Astrocyte of the spinal cord (primary cell): ENCODE results near the gene CNOT10.

Experiments used
- DNase-seq: peaks from one replicate; pipeline ENCODE4 v3.0.0; 2011; ENCODE audit warnings: low read depth, low spot score
- H3K4me3 ChIP-seq: 2 replicates; pipeline ENCODE4 v1.5.1; 2011; ENCODE audit warnings: low read depth, mild to moderate bottlenecking, low read length, moderate library complexity
- CTCF ChIP-seq: IDR thresholded peaks from 2 replicates; pipeline ENCODE4 v1.5.1; 2012; ENCODE audit warnings: low read depth, mild to moderate bottlenecking, low read length, inconsistent platforms
- in situ Hi-C: cut with HindIII; loops from 2 replicates; pipeline ENCODE4 v1.10.0; 2017; ENCODE audit warnings: low sequenced_read_pairs

The CNOT10 gene

GRCh38 chr3:32675164-32675563, 9.8 kb upstream of the CNOT10 start:
- no peak for TF ChIP-seq CTCF
- no peak overlapping the region for H3K4me3 ChIP-seq
- in situ Hi-C loops = no loop called here
- DNase-seq = no peak

DNA sequence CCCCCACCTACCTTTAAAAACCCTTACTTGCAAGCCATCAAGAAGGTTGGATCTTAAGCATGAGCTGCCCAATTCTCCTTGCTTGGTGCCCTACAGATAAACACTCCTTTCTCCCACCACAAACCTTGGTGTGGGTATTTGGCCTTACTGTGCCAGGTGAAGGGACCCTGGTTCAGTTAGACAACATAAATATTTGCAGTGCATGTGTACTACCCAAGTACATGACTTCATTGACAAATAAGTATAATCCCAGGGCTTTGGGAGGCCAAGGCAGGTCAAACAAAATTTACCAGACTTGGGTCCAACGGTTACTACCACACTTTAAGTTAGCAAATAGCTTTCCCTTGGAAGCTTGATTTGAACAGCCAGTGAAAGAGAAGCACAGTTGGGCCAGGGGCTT, 9.3 kb upstream of the CNOT10 start:
- in situ Hi-C loops = no loop called here
- no peak for DNase-seq
- H3K4me3 ChIP-seq = no peak overlapping the region
- TF ChIP-seq CTCF = no peak

DNA sequence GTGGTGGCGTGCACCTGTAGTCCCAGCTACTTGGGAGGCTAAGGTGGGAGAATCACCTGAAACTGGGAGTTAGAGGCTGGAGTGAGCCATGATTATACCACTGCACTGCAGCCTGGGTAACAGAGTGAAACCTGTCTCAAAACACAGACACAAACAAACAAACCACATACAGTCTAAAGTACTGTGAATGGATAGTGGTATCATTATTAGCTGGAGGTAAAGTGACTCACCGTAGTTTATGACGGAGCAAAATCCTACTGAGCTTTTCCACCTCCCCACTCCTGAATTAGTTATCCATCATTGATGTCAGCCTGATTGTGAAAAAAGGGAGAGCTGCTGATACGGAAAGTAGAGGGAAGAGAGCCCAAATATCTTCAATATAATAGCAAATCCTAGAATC, 3.2 kb upstream of the CNOT10 start:
- TF ChIP-seq CTCF = no peak
- in situ Hi-C loops = no loop called here
- no peak overlapping the region for H3K4me3 ChIP-seq
- no peak for DNase-seq

DNA sequence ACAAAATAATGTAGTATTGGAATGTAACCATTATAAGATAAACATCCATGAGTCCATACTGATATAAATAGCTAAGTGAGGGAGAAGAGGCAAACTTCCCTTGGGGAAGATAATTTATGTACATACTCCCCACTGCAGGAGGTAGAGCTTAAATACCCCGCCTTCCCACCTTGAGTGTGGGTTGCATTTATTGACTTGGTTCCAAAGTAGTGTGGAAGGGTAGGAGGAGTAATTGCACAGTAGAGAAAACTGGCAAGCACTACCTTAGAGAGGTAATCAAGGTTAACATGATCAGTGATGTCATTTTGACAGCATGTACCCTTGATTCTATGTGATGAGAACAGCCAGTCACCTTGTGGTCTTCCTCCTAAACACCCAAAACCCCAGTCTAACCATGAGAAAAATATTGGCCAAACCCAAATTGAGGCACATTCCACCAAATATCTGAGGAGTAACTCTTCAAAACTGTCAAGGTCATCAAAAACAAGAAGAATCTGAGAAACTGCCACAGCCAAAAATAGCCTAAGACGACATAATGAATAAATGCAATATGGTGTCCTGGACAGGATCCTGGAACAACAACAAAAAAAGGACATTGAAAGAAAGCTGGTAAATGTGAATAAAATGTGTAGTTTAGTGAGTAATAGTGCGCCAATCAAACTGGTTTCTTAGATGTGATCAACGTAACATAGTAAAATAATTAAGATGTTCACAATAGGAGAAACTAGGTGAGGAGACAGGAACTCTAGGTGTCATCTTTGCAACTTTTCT, 774 bp upstream of the CNOT10 start:
- H3K4me3 ChIP-seq = peak overlapping the region; percentile 91
- in situ Hi-C loops = no loop called here
- TF ChIP-seq CTCF = no peak
- no peak for DNase-seq

DNA sequence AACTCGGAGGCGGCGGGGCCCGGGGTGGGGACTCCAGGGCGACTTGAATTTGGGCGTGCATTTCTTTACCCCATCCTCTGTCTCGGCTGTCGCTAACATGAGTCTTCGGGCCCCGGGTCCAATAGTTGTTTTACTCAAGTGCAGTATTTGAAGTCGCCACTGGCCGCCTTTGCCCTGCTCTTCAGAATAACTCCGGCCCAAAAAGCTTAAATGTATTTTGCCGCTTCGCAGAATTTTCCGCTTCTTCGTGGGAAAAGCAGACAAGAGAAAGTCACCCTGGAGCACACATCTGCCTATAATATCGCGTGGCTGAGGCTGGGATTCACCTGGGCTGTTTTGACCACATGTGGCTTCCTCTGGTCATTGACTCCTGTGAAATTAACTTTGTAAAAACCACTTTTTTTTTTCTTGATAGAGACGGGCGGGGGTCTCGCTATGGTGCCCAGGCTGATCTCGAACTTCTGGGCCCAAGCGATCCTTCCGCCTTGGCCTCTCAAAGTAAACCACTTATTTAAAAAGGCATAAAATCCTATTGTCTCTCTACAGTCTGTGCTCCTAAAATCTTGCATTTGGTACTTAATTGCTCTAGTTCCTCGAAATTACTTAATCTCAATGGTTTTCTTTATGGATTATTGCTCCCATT, 676 bp downstream of the CNOT10 start:
- peak; percentile 26 for DNase-seq
- TF ChIP-seq CTCF = no peak
- in situ Hi-C loops = no loop called here
- H3K4me3 ChIP-seq = peak overlapping the region; percentile 91

DNA sequence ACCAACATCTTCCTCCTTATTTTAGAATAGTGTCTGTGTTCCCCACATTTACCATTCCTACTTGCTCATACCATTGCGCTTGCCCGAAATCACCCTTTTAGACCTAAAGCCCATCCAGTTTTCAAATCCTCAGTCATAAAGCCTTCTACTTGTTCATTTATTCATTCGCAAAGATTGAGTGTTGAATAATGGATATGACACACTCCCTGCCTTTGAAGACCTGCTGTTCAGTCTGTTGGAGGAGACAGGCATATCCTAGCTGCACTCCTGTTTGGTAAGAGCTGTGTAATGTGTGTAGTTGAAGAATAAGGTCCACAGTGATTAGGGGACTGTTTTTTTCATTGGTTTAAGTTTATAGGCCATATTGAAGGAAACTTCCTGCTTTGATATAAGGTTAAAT, 1.7 kb downstream of the CNOT10 start:
- in situ Hi-C loops = no loop called here
- H3K4me3 ChIP-seq = no peak overlapping the region
- no peak for TF ChIP-seq CTCF

More for the DNA sequence above, 1.7 kb downstream of the CNOT10 start:
- no peak for DNase-seq
